Hepatic stellate cell (primary cell): ENCODE measurements around the gene SPDYE6.
"Not testable (repeated sequence)": the region's sequence is repeated elsewhere in the genome, so short reads cannot be mapped to it uniquely, and the experiment has no call there.

Experiments used
- DNase-seq: peaks from one replicate; pipeline ENCODE4 v3.0.0; 2011; ENCODE audit warnings: low spot score

Gene SPDYE6

DNA sequence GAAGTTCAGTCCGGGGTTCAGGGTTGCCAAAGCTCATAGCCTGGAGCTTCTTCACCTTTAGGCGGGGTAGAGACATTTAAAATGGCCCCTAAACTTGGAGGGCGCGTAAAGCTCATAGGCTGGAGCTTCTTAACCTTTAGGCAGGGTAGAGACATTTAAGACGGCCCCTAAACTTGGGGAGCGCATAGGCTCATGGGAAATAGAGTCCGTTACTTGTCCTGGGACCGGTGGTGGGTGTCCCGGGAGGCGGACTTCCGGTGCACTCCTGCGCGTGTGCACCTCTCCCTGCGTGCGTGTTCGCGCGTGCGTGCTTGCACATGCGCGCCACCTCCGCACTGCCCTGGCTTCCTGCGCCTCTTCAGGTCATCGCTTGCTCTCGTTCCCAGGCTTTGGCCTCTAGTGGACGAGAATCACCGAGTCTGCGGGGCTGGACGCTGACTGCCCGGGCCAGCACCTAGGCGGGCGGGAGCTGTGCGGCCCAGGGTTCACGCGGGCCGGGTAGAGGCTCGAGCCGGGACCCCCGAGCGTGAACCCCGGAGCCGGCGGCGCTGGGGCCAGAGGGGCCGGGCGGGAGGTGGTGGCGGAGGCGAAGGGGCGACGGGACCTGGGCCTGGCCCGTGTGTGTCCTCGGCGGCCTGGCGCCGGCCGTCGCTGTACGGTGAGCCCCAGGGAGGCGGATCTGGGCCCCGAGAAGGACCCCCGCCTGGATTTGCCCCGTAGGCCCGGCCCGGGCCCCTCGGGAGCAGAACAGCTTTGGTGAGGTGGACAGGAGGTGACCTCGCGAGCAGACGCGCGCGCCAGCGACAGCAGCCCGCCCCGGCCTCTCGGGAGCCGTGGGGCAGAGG lies 7.5 kb upstream of the SPDYE6 start:
- DNase-seq, result peak; percentile 81

DNA sequence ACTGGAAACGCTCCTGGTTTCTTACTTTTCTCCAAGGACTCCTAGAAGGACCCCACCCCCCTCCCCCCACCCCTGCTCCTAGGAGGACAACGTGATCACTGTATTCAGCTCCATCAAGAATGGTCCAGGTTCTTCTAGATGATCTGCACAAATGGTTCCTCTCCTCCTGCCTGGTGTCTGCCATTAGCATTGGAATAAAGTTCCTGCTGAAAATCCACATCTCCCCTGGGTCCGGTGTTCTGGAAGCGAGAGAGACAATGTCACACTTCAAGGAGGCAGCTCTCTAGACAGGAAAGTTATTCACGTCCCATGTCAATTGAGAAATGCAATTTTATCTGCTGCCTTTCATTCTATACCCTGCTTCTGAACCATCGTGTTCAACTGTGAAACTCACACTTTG lies 9.3 kb downstream of the SPDYE6 start:
- not testable (repeated sequence) for DNase-seq

DNA sequence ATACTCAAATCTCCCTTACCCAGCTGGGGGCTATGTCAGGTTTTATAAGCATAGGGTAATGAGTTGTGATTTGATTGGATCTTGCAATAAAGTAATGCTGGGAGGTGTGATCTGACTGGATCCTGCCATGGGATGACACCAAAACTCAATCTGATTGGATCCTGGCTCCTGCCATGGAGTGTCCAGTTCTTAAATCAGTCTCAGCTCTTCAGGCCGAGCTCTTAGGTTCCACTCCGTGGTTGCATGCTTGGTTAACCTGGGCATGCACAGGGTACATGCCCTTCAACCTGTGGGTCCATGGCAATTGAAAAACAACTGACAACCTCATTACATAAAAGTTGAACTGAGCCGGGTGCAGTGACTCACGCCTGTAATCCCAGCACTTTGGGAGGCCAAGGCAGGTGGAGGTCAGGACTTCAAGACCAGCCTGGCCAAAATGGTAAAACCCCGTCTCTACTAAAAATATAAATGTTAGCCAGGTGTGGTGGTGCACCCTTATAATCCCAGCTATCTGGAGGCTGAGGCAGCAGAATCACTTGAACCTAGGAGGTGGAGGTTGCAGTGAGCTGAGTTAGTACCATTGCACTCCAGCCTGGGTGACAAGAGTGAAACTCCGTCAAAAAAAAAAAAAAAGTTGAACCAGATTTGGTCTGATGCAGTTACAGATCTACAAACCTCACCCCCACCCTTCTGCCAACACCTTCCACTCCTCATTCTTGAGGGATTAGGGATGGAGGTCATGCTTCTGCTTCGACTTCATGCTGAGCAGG lies 15.5 kb downstream of the SPDYE6 start:
- not testable (repeated sequence) for DNase-seq

DNA sequence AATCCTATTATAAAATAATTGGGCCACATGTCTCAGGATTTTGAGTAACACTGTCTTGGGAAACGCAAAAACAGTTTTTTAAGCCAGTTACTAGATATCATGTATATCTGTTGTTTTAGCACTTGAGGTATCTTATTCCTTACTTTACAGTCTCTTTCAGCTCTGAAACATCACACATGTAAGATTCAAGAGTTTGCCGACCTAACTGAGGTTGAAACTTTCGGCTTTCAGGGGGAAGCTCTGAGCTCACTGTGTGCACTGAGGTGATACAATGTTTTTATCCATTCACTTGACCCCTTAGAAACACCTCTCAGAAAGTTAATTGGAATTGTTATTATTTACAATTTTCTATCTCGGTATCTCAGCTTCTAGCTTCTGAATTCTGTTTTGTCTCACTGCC lies 18.8 kb downstream of the SPDYE6 start:
- DNase-seq, result not testable (repeated sequence)

DNA sequence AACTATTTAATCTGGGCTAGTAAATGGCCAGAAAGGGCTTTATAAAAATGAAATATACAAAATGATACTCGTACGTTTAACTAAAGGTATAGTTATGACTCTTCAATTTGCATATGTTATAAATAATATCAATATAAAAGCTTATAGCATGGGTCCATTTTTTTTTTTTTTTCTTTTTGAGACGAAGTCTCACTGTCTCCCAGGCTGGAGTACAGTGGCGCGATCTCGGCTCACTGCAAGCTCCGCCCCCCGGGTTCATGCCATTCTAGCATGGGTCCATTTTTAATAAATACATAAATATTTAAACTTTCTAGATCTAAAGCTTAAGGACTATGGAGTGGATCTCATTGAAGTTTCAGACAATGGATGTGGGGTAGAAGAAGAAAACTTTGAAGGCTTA lies 19.2 kb downstream of the SPDYE6 start:
- DNase-seq, result not testable (repeated sequence)

DNA sequence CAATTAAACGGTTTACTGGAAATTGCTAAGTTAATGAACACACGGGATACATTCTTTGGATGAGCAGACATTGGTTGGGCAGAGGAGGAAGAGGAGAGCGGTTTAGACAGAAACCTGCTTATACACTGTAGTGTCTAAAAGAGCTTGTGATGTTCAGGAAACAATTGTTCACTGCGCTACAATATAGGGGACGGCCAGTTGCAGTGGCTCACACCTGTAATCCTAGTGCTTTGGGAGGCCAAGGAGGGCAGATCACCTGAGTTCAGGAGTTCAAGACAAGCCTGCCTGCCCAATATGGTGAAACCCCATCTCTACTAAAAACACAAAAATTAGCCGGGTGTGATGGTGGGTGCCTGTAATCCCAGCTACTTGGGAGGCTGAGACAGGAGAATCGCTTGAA lies 20.7 kb downstream of the SPDYE6 start:
- not testable (repeated sequence) for DNase-seq

DNA sequence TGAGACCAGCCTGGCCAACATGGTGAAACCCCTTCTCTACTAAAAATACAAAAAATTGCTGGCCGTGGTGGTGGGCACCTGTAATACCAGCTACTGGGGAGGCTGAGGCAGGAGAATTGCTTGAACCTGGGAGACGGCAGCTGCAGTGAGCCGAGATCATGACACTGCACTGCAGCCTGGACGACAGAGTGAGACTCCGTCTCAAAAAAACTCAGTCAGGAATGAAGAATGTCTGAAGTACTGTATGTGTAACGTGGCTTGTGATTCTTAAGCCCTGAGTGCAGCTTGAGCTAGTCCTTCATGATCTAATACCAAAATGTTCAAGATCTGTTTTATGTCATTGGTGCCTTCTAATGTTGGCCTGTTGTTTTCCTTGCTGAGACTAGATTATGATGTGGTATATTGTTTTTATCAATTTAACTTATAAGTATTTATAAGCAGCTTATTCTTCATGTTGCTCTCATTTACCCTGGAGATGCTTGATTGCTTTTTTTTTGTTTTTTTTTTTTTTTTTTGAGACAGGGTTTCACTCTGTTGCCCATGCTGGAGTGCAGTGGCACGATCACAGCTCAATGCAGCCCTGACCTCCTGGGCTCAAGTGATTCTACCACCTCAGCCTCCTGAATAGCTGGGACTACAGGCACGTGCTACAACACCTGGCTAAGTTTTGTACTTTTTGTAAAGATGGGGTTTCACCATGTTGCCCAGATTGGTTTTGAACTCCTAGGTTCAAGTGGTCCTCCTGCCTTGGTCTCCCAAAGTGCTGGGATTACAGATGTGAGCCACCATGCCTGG lies 25.4 kb downstream of the SPDYE6 start:
- not testable (repeated sequence) for DNase-seq

DNA sequence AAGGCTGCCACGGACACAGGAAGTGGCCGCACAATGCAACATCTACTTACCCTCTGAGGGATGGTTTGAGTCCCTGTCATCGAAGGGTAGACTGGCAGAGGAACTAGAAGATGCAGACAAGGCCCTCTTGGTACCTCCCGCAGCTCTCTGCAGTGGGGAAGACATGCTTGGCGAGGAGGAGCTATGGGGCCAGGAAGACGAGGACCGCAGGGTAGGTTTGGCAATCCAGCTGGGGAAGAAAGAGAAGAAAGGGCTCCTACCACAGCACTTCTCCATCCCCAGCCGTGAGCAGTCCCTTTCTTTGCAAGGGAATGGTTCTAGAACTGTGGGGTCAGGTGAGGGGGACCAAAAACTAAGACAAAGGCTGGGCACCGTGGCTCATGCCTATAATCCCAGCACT lies 26.9 kb downstream of the SPDYE6 start:
- not testable (repeated sequence) for DNase-seq

DNA sequence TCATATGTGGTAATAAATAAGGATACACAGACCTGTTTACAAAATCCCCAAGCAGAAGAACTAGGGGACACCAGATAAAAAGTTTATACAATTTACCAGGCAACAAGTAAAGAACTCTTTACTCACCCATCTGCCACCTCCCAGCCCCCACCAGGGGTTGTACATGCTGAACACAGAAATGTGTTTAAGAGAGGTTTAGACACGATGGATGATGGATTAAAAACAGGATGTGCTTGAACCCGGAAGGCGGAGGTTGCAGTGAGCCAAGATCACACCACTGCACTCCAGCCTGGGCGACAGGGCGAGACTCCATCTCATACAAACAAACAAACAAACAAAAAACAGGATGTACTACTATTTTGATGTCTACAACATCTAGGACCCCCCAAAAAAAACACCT lies 27.4 kb downstream of the SPDYE6 start:
- DNase-seq, result not testable (repeated sequence)

DNA sequence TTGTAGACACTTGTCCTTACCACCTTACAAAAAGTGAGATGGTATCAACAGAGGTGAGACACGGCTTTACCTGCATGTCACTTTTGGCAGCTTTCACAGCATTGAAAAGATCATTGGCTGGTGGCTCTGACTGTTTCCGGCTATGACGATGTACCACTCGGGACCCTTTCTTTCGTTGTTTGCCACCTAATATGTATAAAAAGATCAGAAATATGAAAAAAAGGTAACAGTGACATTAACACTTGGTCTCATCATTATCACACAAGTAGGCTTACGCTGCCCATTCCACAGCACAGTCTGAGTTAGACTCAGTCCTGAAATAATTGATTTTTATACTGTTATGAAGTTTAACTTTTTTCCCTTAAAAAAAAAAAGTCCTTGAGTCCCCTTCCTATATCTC lies 29.1 kb downstream of the SPDYE6 start:
- DNase-seq, result not testable (repeated sequence)

DNA sequence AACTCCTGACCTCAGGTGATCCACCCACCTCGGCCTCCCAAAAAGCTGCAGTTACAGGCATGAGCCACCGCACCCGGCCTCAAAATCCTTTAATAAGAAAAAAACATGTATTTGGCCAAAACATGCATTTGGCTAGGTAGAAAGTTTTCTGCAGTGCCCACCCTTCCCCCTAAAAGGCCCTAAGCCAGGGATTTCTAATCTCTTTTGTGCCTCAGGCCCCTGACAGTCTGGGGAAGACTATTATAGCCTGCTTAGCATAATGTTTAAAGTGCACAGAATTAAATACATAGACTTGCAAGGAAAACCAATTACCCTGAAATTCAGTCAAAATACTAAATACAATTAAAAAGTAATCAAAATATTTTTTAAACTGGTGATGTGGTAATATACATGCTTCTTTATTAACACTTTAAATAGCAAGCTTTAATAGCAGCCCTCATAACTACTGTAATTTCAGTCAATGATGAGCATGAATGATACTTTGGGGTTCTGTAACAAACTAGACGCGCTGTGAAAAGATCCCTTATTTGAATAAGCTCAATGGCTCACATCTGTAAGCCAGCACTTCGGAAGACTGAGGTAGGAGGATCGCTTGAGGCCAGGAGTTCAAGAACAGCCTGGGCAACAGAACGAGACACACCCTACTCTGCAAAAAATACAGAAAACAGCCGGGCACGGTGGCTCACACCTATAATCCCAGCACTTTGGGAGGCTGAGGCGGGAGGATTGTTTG lies 29.9 kb downstream of the SPDYE6 start:
- no peak for DNase-seq

DNA sequence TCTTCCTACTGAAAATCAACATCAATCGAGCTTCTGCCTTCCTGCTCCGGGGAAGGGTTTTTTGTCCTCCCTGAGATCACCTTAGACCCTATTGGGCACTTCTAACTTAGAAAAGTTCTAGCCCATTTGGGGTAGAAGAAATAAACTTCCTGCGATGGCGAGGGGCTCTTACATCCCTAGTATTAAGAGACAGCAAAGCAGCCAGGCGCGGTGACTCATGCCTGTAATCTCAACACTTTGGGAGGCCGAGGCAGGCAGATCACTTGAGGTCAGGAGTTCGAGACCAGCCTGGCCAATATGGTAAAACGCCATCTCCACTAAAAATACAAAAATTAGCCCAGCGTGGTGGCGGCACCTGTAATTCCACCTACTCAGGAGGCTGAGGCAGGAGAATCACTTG lies 31.1 kb downstream of the SPDYE6 start:
- DNase-seq, result not testable (repeated sequence)

DNA sequence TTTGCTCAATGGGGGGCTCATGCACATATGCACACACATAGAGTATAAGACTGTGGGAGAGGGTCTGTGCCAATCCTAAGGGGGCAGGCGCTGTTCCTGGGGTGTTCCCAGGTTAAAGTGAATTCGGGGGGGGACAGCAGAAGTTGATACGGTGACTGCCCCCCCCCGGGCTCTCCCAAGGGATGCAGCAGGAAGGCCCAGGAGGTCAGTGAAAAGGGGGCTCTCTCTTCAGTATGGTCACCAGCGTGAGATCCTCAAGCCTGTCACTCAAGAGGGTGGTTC lies 32.4 kb downstream of the SPDYE6 start:
- no peak for DNase-seq

DNA sequence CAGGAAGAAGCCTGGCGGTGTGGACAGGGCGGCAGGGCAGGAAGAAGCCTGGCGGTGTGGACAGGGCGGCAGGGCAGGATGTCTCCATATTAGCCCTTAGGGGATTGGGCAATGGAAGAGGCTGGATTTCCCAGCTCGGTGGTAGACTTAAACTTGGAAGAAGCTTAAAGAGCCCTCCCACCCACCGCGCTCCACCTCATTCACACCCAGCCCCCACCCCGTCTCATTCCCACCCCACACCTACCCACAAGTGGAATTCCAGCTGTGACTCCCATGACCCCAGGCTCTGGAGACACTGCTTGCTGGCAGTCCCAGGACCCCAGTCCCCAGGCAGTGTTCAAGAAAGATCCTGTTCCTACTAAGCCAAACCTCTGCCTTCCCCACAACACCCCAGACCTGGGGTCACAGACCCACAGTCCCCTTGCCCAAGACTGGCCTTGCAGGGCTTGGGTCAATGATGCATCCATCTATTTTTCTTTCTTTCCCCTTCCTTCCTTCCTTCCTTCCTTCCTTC lies 34.0 kb downstream of the SPDYE6 start:
- DNase-seq, result no peak

DNA sequence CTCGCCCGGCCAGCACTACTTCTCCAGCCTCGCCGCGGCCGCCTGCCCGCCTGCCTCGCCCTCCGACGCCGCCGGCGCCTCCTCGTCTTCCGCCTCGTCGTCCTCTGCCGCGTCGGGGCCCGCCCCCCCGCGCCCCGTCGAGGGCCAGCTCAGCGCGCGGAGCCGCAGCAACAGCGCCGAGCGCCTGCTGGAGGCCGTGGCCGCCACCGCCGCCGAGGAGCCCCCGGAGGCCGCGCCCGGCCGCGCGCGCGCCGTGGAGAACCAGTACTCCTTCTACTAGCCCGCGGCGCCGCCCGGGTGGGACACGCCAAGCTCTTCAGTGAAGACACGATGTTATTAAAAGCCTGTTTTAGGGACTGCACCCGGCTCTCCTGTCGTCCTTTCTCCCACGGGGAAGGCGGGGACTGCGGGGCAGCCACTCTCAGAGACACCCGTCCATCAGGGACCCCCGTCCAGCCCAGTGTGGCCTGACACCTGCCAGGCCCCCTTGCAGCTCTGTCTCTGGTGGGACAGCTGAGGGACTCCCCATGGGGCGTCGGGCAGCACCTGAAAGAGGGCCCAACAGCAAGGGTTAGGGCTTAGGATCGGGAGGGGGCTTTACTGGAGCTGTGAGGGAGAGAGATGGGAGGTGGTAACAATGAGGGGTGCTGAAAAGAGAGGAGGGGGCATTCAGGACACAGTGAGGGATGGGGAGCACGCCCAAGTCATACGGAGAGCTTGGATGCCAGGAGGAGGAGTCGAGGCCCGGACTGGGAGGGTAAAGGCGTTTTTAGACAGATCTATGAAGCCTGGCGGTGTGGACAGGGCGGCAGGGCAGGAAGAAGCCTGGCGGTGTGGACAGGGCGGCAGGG lies 34.7 kb downstream of the SPDYE6 start:
- DNase-seq, result no peak

DNA sequence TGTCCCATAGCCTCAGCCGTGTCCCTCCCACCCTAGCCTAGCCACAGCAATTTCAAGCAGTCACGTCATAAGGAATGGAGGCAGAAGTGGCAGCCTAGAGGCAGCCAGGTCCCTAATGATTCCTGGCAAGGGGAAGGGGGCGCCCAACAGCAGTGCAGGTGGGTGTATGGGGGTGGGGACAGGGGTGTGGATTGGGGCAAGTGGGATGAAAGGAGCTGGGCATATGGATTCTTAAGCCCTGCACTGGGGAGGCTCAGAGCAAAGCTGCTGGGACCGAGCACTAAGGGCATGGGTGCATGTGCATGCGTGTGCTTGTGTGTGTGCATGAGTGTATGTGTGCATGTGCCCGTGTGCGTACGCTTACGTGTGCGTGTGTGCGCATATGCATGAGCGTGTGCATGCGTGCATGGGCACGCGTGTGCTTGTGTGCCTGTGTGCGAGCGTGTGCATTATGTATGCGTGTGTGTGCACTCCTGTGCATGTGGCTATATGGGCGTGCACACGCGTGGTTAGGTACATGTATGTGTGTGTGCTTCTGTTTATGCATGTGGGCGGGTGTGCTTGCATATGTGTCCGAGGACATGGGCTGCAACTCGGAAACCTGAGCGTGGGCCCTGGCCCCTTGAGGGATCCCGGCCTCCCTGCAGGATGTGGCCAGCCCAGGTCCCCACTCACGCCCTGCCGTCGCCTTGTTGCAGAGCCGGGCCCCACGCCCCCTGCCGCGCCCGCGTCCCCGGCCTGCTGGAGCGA lies 35.5 kb downstream of the SPDYE6 start:
- DNase-seq, result no peak

DNA sequence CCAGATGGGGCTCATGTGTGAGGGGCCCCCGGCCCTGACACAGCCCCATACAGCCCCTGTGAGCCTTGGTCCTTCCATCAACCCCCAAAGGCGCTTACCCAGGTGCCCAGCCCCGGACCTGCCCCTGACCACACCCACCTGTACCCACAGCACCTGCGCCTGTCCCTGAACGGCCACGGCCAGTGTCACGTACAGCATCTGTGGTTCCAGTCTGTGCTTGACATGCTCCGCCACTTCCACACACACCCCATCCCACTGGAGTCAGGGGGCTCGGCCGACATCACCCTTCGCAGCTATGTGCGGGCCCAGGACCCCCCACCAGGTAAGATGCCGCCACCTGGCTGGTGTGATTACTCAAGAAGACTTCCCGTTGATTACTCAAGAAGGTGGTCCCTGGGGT lies 36.1 kb downstream of the SPDYE6 start:
- DNase-seq, result no peak

DNA sequence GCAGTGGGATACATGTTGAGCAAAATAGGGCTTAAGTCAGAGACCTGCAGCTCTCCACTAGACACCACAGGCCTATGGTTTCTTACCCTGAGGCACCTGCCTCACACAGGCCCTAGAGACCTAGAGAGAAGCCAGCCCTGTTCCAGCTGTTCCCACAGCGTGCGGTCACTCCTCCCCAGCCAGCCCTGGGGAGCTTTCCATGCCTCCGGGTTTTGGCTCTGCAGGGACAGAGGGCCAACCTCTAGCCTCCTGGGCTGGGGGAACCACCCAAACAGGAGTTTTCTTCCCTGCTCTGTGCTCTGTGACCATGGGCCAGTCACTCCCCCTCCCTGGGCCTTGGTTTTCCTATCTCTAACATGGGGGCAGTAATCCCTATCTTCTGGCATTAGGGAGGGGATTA lies 36.6 kb downstream of the SPDYE6 start:
- DNase-seq, result no peak

DNA sequence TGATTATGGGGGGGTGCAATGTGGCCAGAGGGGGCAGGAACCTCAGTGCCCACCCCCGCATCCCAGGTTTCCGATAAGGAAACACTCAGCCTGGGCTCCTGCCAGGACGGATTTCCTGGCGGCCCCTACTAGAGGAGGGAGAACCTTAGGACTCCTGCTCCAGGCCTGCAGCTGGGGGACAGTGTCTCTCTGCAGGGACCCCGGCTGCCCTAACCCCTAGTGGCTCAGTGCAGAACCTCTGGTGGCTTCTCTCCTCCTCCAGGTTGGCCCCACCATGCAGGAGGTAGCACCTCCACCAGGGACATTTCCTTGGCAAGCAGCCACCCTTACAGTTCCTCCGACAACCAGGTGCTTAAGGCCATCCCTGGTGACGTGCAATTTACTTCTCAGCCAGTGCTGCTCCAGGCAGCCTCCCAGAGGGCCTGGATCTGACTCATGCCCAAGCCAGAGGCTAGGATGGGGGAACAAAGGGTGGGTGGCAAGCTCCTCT lies 37.7 kb downstream of the SPDYE6 start:
- no peak for DNase-seq
